CD4-positive, alpha-beta T cell treated with Interleukin-4 for 1 hour (primary cell): Measurements from ENCODE around the gene MYRF.

Experiments
- DNase-seq, 2 donors: peaks; one replicate each; pipeline ENCODE4 v3.0.0-alpha.2; 2020 to 2022

The MYRF gene

GRCh38 chr11:61762223-61762615 is 9.8 kb downstream of the MYRF start:
- DNase-seq: no peak

- no peak for DNase-seq
These were observed 10.4 kb downstream of the MYRF start for GRCh38 chr11:61762798-61763197.

- DNase-seq: no peak
These were observed 11.6 kb downstream of the MYRF start for GRCh38 chr11:61763930-61764605.

- DNase-seq: no peak
These were observed 12.3 kb downstream of the MYRF start for GRCh38 chr11:61764606-61765260.

GRCh38 chr11:61765550-61766253 is 13.3 kb downstream of the MYRF start:
- no peak for DNase-seq

- DNase-seq: no peak
These were observed 14.0 kb downstream of the MYRF start for GRCh38 chr11:61766353-61766841.

- no peak for DNase-seq
These were observed 16.1 kb downstream of the MYRF start for GRCh38 chr11:61768376-61769076.

GRCh38 chr11:61769169-61769920 is 16.9 kb downstream of the MYRF start:
- DNase-seq: no peak

GRCh38 chr11:61769946-61770683 is 17.7 kb downstream of the MYRF start:
- no peak for DNase-seq

- DNase-seq: no peak
These were observed 18.9 kb downstream of the MYRF start for GRCh38 chr11:61771195-61771894.

GRCh38 chr11:61771985-61772455 is 19.6 kb downstream of the MYRF start:
- DNase-seq: no peak

GRCh38 chr11:61773356-61773755 is 20.9 kb downstream of the MYRF start:
- no peak for DNase-seq

- DNase-seq: no peak
These were observed 21.4 kb downstream of the MYRF start for GRCh38 chr11:61773809-61774208.

- DNase-seq: no peak
These were observed 22.0 kb downstream of the MYRF start for GRCh38 chr11:61774411-61774810.

- no peak for DNase-seq
These were observed 22.7 kb downstream of the MYRF start for GRCh38 chr11:61775106-61775505.

GRCh38 chr11:61775606-61776554 is 23.4 kb downstream of the MYRF start:
- peak in 1 of 2 donors; percentile 35 for DNase-seq

GRCh38 chr11:61776561-61777075 is 24.2 kb downstream of the MYRF start:
- DNase-seq: peak; percentile 45 to 48

GRCh38 chr11:61777234-61778090 is 25.0 kb downstream of the MYRF start:
- peak; percentile 61 to 79 for DNase-seq
